H1 (cell line): ENCODE measurements around the gene SPDYE6. TPM values are rescaled to one million over a fixed set of nuclear protein-coding genes. Genes with fewer than 3 reads are reported as not detected.

Experiments used
- ATF2 ChIP-seq: IDR thresholded peaks from 2 replicates; pipeline ENCODE4 v1.6.1; 2012; ENCODE audit warnings: low read length, inconsistent platforms
- EP300 ChIP-seq, 2 experiments: IDR thresholded peaks; 1 replicate in 1 of 2; 2 replicates in 1 of 2; pipeline ENCODE4 v1.6.1; 2011 to 2012; ENCODE audit warnings: low read depth in 2 of 2, low read length in 2 of 2, mild to moderate bottlenecking in 2 of 2, borderline replicate concordance in 1 of 2, inconsistent platforms in 1 of 2, moderate library complexity in 1 of 2
- HDAC6 ChIP-seq: IDR thresholded peaks from one replicate; pipeline ENCODE4 v1.7.1; 2012; ENCODE audit warnings: low read depth, mild to moderate bottlenecking, inconsistent platforms, low read length, moderate library complexity
- SRF ChIP-seq: IDR thresholded peaks from 2 replicates; pipeline ENCODE4 v1.6.1; 2011; ENCODE audit warnings: mild to moderate bottlenecking, low read depth, low read length, moderate library complexity
- TCF12 ChIP-seq: IDR thresholded peaks from 2 replicates; pipeline ENCODE4 v1.6.1; 2011; ENCODE audit warnings: low read depth, mild to moderate bottlenecking, low read length
- USF2 ChIP-seq: IDR thresholded peaks from 2 replicates; pipeline ENCODE4 v1.6.1; 2011; ENCODE audit warnings: low read length, improper control_type of control experiment
- ZNF274 ChIP-seq: IDR thresholded peaks from 2 replicates; pipeline ENCODE4 v1.7.0; 2012; ENCODE audit warnings: low read length, borderline replicate concordance; ENCODE audit errors: extremely low read depth
- polyA plus RNA-seq, 7 experiments: library from polyadenylated mRNA; depleted of rRNA in 3 of 7; stranded (reverse) in 5 of 7; unstranded in 2 of 7; fragments of >200 nt in 5 of 7; fragments of 200-250 nt in 2 of 7; gene quantifications; 1 replicate in 5 of 7; 2 replicates in 1 of 7; 4 replicates in 1 of 7; pipeline versions ENCODE4 v1.2.1 to v1.2.3, GENCODE V29; 2011 to 2013; ENCODE audit warnings: missing spikeins in 2 of 7, mixed read lengths in 2 of 7
- total RNA-seq: library from RNA; stranded (reverse); fragmentation: NEBNext Ultra II Directional; extraction: Animal tissue kit (Norgen Biotek cat#: 25700); gene quantifications from 2 replicates; pipeline ENCODE4 v1.2.1, GENCODE V29; 2021

Gene SPDYE6
- total and polyA plus RNA-seq, 2 of the 8 experiments (the other 6 are each of a cell fraction or from before 2014, with no cell fraction given), result not detected

GRCh38 chr7:102321351-102322201 lies 34.7 kb downstream of the SPDYE6 start (continued):
- TF ChIP-seq USF2, result no peak
- no peak for TF ChIP-seq TCF12
- TF ChIP-seq EP300 (IDR thresholded peaks at IDR 0.05; ENCODE audit: borderline replicate concordance in 1 of 2, low read depth in 2 of 2, low read length in 2 of 2), result no peak
- no peak for TF ChIP-seq ZNF274
- no peak for TF ChIP-seq SRF
- TF ChIP-seq HDAC6, result no peak
- TF ChIP-seq ATF2, result no peak
